Transverse colon (tissue), 4 donors: ENCODE data around the gene PTPRG. TPM values are rescaled to one million over a fixed set of nuclear protein-coding genes. Genes with fewer than 3 reads are reported as not detected.

Source experiments
- DNase-seq: peaks from one replicate; pipeline ENCODE4 v3.0.0-alpha.2; 2019
- H3K27ac ChIP-seq, 4 donors: fragments of 200-600 bp; sonication (generic); 2 replicates each; pipeline ENCODE4 v1.5.1; 2016 to 2018; ENCODE audit warnings: inconsistent platforms in 4 of 4
- H3K27me3 ChIP-seq: fragments of 200-600 bp; sonication (generic); 2 replicates; pipeline ENCODE4 v1.5.1; 2017; ENCODE audit warnings: inconsistent platforms
- H3K36me3 ChIP-seq, 4 donors: fragments of 200-600 bp; sonication (generic); 2 replicates each; pipeline ENCODE4 v1.5.1; 2017 to 2019; ENCODE audit warnings: inconsistent platforms in 4 of 4
- H3K4me1 ChIP-seq, 4 donors: fragments of 200-600 bp; sonication (generic); 2 replicates each; pipeline ENCODE4 v1.5.1; 2017 to 2020; ENCODE audit warnings: inconsistent platforms in 4 of 4
- H3K4me3 ChIP-seq, 4 donors: fragments of 200-600 bp; sonication (generic); 1 replicate in 1 of 4; 2 replicates in 3 of 4; pipeline versions ENCODE4 v1.5.1 to v1.6.1; 2017 to 2019; ENCODE audit warnings: inconsistent platforms in 4 of 4
- H3K9me3 ChIP-seq, 2 donors: fragments of 200-600 bp; sonication (generic); 2 replicates each; pipeline ENCODE4 v1.5.1; 2017 to 2019; ENCODE audit warnings: inconsistent platforms in 2 of 2
- CTCF ChIP-seq, 5 experiments: fragments of 200-600 bp in 3 of 5; fragments of 450-650 bp in 2 of 5; sonication (generic) in 3 of 5; IDR thresholded peaks; 1 replicate in 2 of 5; 2 replicates in 3 of 5; pipeline ENCODE4 v1.5.1; 2016 to 2017; ENCODE audit warnings: antibody characterized with exemption in 5 of 5, inconsistent platforms in 3 of 5, mild to moderate bottlenecking in 2 of 5, moderate library complexity in 1 of 5
- EP300 ChIP-seq: sonication (generic); formaldehyde crosslinking; IDR thresholded peaks from one replicate; pipeline ENCODE4 v1.6.1; 2017; ENCODE audit warnings: antibody characterized with exemption, low read depth
- POLR2A ChIP-seq: fragments of 450-650 bp; IDR thresholded peaks from one replicate; pipeline ENCODE4 v1.6.1; 2016; ENCODE audit warnings: antibody characterized with exemption, mild to moderate bottlenecking, moderate library complexity
- POLR2AphosphoS5 ChIP-seq, 3 donors: sonication (generic); formaldehyde crosslinking; IDR thresholded peaks; one replicate each; pipeline ENCODE4 v1.6.1; 2016; ENCODE audit warnings: antibody characterized with exemption in 3 of 3
- WGBS, 2 donors: methylation state at CpG; one replicate each; pipeline ENCODE4 v1.1.5; 2018; ENCODE audit warnings: low coverage in 1 of 2; 5-methylcytosine and 5-hydroxymethylcytosine counted together
- in situ Hi-C, 4 donors: fragments of 200-750 bp; cut with MboI; loops; one replicate each; pipeline versions ENCODE4 v1.15.0 to v1.15.1; 2017; ENCODE audit warnings: low sequenced_read_pairs in 3 of 4, low pct_ligation_motif_present in 1 of 4, low pct_unique_long_range_greater_than_20kb in 1 of 4
- intact Hi-C: fragments of 100-400 bp; cut with DNase I; formaldehyde crosslinking; loops from one replicate; pipeline ENCODE4 v1.15.1; 2023; ENCODE audit warnings: low total_unique reads
- total RNA-seq, 4 donors: library from RNA; depleted of rRNA; stranded (reverse); fragments of >200 nt; gene quantifications; one replicate each; pipeline ENCODE4 v1.1.0, GENCODE V29; 2016

The PTPRG gene
- total RNA-seq, 4 donors from 2014 or later = 29.2 to 83.4 (median 41.6) TPM

GRCh38 chr3:61948699-61949305 is 387.4 kb downstream of the PTPRG start:
- Histone ChIP-seq H3K27ac (no peak overlapping the region), H3K36me3 (no peaks in the 10 kb centered on the region), H3K4me3 (no peak overlapping the region), H3K9me3 (no peaks in the 10 kb centered on the region), H3K27me3 (no peaks in the 10 kb centered on the region), H3K4me1 (peaks cover 0 to 14% (median 0%) of the 10 kb centered on the region in 4 donors)
- in situ Hi-C loops (loop anchor here in 1 of 4 donors (25.0 kb wide), 1 partner anchor 387 kb away; the partner anchor contains the start of gene PTPRG), intact Hi-C loops (no loop called here)
- TF ChIP-seq POLR2AphosphoS5 (IDR thresholded peaks at IDR 0.05) = peak in 2 of 3 donors; percentile 57 to 59
- TF ChIP-seq POLR2A = no peak
- WGBS, 2 donors = 67 to 71% methylated on average over 5 of the region's 5 CpGs
- no peak for DNase-seq

- H3K27me3 ChIP-seq = no peaks in the 10 kb centered on the region
- WGBS, 2 donors = 83 to 100% methylated on average over 1 to 2 of the region's 2 CpGs
- no peak for TF ChIP-seq POLR2A
- no peak for TF ChIP-seq EP300
- no peak for TF ChIP-seq CTCF (IDR thresholded peaks at IDR 0.05)
- TF ChIP-seq POLR2AphosphoS5 (IDR thresholded peaks at IDR 0.05) = no peak
- H3K4me1 ChIP-seq = peaks cover 0 to 4% (median 0%) of the 10 kb centered on the region in 4 donors
- in situ Hi-C loops (no loop called here), intact Hi-C loops (loop anchor here (10.0 kb wide), 1 partner anchor 601 kb away; no protein-coding TSS in a partner anchor)
- no peak overlapping the region for H3K27ac ChIP-seq
- H3K4me3 ChIP-seq = no peak overlapping the region
- H3K9me3 ChIP-seq = no peaks in the 10 kb centered on the region
- H3K36me3 ChIP-seq = no peaks in the 10 kb centered on the region
- DNase-seq = no peak
Measured at GRCh38 chr3:61954097-61954540, 392.7 kb downstream of the PTPRG start.

GRCh38 chr3:61955483-61955882 is 394.1 kb downstream of the PTPRG start:
- H3K27ac ChIP-seq = no peak overlapping the region
- no peaks in the 10 kb centered on the region for H3K36me3 ChIP-seq
- no peak for DNase-seq
- no peaks in the 10 kb centered on the region for H3K9me3 ChIP-seq
- WGBS, 2 donors = 81 to 86% methylated on average over 2 of the region's 2 CpGs
- intact Hi-C loops = loop anchor here (10.0 kb wide), 1 partner anchor 599 kb away; no protein-coding TSS in a partner anchor
- in situ Hi-C loops = no loop called here
- no peak for TF ChIP-seq CTCF (IDR thresholded peaks at IDR 0.05)
- no peak for TF ChIP-seq EP300
- TF ChIP-seq POLR2A = no peak
- TF ChIP-seq POLR2AphosphoS5 (IDR thresholded peaks at IDR 0.05) = no peak
- no peak overlapping the region for H3K4me3 ChIP-seq
- H3K27me3 ChIP-seq = no peaks in the 10 kb centered on the region
- peaks cover 0 to 4% (median 0%) of the 10 kb centered on the region in 4 donors for H3K4me1 ChIP-seq

GRCh38 chr3:61956236-61956635 is 394.9 kb downstream of the PTPRG start:
- Histone ChIP-seq H3K4me1 (peaks cover 0 to 4% (median 0%) of the 10 kb centered on the region in 4 donors), H3K27ac (peak overlapping the region in 2 of 4 donors; percentile 13 to 31), H3K27me3 (no peaks in the 10 kb centered on the region), H3K36me3 (no peaks in the 10 kb centered on the region), H3K9me3 (no peaks in the 10 kb centered on the region), H3K4me3 (no peak overlapping the region)
- in situ Hi-C loops (no loop called here), intact Hi-C loops (loop anchor here (10.0 kb wide), 1 partner anchor 599 kb away; no protein-coding TSS in a partner anchor)
- TF ChIP-seq POLR2AphosphoS5 (IDR thresholded peaks at IDR 0.05) (peak in 1 of 3 donors; percentile 16), POLR2A (no peak)
- WGBS, 2 donors = 73 to 92% methylated on average over 5 of the region's 5 CpGs
- DNase-seq = no peak

- no peak overlapping the region for H3K4me3 ChIP-seq
- no peak for TF ChIP-seq CTCF (IDR thresholded peaks at IDR 0.05)
- no peak for TF ChIP-seq EP300
- no peak for TF ChIP-seq POLR2AphosphoS5 (IDR thresholded peaks at IDR 0.05)
- no peak for TF ChIP-seq POLR2A
- in situ Hi-C loops = no loop called here
- no peak overlapping the region for H3K27ac ChIP-seq
- intact Hi-C loops = loop anchor here (10.0 kb wide), 1 partner anchor 598 kb away; no protein-coding TSS in a partner anchor
- no peaks in the 10 kb centered on the region for H3K9me3 ChIP-seq
- H3K27me3 ChIP-seq = no peaks in the 10 kb centered on the region
- peaks cover 0 to 5% (median 2%) of the 10 kb centered on the region in 4 donors for H3K4me1 ChIP-seq
- WGBS, 2 donors = 73 to 84% methylated on average over 2 of the region's 2 CpGs
- no peak for DNase-seq
- no peaks in the 10 kb centered on the region for H3K36me3 ChIP-seq
Measured at GRCh38 chr3:61957259-61957658, 395.9 kb downstream of the PTPRG start.
